HG03108 (cell line): Measurements from ENCODE around the gene SLC1A2.

ENCODE experiments used
- ATAC-seq: cut with Tn5 transposase; IDR thresholded peaks from one replicate; pipeline ENCODE4 v1.9.1; 2021; ENCODE audit warnings: moderate library complexity; ENCODE audit not compliant: unreplicated experiment

Gene SLC1A2

DNA sequence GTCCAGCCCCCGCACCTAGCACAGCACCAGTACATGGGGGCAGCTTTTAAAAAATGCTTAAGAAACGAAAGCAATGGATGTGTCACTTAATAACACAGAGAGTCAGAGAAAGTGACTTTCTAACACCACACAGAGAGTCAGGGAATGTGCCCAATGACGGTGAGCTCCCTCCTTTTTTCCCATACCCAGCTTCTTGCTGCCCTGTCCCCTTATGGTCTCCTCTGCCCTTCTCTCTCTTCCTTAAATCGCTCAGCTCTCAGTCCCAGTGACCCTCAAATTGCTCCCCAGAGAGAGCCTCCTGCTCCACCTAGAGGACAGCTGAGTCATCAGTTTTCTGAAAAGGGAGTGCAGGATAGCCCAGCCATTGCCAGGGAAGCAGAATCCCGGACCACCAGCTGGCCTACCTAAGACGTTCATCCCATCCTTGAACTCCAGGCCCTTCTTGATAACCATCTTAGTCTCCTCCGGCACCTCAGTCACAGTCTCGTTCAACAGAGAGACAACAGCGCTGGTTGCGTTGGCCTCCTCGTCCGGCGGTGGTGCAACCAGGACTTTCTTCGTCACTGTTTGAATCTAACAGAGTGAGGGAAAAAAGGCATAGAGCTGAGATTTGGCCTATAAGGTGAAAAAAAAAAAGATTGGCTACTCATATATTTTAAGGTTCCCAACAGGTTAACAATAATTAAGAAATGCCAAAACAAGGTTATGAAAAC is 113.5 kb downstream of the SLC1A2 start:
- ATAC-seq = no peak

DNA sequence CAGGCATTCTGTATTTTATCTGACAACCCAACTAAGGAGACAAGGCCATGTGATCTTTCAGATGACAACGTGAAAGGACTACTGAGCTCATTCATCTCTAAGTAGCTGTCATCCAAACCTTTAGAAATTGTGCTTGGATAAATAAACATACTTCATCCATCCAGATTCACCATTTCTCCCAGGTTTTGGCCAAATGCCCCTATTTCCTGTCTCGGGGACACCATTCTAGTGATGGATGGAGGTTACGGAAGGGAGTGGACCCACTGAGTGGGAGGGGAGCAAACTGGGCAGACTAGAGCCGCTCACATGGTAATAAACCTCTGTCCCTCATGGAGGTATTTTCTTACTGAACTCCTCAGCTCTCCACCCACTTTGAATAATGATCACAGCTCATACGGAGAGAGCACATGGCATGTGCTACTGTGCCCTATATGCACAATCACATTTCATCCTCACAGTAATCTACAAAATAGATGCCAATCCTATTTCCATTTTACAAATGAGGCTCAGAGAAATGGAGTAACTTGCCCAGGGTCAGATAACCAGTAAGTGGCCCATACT is 114.4 kb downstream of the SLC1A2 start:
- ATAC-seq = no peak

DNA sequence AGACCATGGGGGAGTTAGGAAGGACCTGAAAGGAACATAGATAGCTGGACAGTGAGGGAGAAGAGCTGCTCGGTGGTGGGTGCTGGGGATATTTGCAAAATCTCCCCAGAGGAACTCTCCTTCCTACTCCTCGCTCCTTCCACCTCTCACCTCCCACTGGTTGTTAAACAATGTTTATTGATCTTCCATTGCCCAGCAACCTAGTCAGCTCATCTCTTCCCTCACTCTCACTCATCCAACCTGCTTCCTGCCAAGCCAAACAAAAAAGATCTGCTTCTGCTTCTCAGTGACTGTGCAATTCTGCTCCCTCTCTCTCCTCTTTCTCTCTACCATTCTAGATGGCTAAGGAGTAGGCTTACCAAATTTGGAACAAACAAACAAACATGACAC is 115.0 kb downstream of the SLC1A2 start:
- ATAC-seq = no peak

DNA sequence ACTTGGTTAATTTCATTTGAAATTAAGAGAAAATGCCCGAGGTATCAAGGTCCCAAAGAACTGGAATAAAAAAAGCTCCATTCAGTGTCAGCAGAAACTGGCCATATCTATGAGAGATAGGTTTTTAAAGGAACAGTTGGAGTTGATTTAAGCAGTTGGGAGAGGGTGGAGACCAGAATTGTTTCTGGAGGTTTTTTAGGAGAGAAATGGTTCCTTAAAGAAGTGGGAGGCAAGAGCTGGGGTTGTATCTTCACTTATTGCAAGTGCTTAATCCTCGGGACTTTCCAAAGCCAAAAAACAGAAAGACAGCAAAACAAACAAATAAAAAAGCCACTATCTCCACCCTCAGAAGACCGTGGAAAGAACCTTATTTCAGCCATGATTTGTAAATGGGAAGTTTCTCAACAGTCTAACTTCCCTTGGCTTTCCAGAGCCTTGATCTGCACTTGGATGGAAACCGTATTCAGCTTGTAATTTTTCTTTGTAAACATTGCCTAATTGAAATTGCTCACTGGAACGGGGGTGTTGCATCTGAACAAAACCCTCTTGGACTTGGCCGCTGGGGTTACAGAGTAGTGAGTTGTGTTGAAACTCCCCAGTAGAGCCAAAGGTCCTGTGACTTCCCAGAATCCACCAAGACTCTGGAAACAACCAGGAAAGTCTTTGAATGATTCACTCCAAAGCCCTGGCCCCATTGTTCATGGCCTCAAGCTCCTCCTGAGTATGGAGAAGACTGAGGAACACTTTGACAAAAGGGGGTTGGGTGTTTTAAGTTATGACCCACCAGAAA is 115.6 kb downstream of the SLC1A2 start:
- no peak for ATAC-seq

DNA sequence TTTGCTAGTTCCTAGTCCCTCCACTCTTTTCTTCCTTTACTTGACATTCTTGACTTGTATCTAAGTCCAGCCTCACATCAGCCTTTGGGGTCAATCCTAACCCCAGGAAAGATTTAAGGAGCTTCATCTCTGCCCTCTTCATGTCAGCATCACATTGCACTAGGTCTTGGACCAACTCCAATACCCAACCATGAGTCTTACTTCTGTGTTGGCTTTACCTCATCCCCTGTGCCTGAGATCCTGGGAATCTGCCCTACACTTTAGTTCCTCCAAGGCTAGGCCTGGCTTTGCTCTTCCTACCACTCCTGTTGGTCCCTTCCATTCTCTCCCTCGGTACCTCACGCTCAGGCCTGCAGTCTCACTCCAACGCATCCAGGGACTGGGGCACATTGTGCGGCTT is 117.0 kb downstream of the SLC1A2 start:
- ATAC-seq = no peak

DNA sequence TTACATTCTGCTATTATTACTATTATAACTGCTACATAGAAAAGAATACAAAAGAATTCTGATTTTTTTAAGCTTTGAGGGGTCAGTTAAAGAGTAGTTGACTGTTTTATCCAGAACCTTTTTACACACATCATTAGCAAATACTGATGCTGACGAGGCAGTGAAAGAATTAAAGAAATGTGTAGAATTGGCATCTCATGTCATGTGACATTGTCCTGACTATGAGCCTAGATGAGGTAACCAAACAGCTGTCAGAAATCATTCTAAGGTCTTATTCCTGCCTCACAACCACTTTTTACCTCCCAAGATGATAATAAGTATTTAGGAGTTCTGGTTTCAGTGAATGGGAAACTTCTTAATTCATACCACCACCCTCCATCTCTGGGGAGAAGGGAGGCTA is 121.0 kb downstream of the SLC1A2 start:
- no peak for ATAC-seq

DNA sequence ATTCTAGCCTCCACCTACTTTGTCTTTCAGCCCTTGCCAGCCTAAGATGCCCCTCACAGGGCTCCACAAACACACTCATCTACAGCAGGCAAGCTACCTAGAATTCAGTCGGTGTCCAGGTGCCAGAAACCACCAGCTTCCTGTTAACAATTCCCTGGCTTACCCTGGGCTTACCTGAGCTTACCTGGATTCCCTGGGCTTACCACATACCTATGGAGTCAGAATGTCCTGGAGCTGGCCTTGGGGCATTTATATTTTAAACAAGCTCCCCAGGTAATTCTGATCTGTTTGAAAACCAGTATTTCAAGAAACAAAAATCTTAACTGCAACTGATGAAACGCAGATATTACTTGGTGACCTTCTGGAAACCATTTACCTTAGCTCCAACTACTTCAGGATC is 123.6 kb downstream of the SLC1A2 start:
- ATAC-seq = no peak

DNA sequence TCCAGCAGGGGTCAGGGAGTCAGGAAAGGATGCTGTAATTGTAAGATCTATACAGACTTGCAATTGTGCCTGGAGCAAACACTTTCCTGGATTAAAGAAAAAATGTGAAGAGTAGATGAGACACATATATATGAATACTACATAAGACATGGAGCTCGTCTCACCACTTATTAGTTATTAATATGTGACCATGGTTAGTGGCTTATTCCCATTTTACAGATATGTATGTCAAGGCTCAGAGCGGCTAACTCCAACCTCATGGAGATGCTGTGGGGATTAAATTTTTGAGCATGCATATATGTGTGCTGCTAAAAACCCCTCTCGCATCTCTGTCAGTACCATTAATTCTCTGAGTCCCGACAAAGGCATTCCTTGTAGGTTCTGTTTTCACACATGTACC is 125.7 kb downstream of the SLC1A2 start:
- no peak for ATAC-seq

DNA sequence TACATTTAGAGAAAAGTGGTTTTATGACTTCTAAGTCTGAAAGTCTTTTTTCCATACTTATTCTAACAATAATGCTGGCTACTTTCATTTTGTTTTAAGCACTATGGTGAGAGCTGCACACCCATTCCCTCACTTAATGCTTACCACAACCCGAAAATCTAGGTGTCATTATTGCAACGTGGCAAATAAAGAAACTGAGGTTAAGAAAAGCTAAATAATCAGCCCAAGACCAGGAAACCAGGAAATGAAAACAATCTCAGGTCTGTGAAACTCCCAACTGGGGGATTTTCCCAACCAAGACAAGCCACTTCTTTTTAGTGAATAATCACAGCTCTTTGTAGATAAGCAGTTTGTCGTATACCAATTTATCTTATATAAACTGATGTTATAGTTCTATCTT is 126.3 kb downstream of the SLC1A2 start:
- no peak for ATAC-seq

DNA sequence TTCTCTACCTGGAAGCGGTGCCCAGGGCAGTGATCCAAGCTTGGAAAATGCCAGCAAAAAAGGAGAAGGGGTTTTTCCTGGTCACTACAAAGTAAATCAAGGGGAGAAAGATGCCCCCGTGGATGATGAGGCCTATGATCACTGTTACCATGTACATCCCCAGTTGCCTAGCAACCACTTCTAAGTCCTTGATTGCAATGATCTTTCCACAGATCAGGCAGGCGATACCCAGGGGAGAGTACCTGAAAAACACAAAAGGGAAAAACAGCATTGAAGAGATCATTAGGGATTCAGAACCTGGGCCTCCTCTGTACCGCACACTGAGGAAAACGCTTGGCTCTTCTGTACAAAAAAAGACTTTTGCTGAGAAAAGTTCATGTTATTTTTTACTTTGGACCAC is 127.1 kb downstream of the SLC1A2 start:
- ATAC-seq = no peak

DNA sequence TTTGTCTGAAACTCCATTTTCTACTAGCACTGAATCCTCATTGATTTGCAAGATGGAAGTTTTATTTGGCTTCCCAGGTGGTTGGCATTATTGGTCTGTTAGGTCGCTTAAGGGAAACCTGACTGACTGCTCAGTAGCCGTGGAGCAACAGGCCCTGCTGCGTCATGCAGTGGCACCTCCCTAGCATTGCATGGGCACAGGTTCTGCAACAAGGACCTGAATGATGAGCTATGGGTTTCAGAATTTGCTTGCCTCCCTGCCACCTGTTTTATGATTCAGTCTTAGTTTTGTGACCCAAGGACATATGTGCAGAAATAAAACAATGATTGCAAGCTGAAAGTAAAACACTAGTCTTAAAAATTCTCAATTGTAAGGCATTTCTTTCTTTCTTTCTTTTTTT is 128.5 kb downstream of the SLC1A2 start:
- no peak for ATAC-seq

DNA sequence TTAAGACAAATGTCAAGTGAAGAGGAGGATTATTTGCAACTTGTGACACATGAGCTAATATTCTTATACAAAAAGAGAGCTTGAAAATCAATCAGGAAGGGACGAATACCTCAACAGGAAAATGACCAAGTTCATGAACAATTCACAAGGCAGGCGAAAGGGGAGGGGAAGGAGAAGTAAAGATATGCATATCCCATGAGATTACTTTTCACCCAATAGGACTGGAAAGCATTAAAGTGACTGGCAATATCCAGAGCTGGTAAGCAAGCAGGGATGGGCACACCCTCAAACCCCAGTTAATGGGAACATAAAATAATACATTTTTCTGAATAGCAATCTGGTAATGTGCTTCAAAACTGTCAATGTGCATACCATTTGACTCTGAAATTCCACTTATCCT is 129.5 kb downstream of the SLC1A2 start:
- no peak for ATAC-seq

DNA sequence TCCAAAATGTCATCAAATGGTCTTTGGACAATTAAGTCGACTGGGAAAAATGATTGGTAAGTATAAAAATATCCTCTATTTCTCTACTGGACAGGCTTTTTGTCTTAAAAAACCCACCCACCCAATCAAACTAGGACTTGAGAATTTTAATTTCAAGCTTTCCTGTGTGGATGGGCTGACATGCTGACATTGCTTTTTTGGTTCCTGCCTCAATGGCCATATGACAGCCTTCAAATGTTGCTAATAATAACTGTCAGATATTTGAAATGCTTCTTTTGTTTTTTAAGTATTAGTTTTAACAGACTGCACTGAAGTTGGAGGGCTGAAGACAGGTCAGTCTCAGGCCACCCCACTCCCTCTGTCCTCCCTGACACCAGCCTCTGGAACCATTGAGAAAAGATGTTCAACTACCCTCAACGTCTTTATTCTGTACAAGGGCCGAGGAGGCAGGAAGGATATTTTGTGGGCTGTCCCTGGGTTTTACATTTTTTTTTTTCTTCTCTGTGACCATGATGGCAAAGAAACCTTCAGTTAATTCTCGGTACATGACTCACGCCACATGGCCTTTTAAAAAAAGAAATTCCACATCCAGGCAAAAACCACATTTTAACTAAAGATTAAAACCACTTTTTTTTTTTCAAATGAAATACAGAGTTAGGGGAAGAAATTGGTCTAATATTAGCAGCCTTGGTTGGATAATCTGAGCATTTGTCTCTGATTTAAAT is 130.4 kb downstream of the SLC1A2 start:
- no peak for ATAC-seq

DNA sequence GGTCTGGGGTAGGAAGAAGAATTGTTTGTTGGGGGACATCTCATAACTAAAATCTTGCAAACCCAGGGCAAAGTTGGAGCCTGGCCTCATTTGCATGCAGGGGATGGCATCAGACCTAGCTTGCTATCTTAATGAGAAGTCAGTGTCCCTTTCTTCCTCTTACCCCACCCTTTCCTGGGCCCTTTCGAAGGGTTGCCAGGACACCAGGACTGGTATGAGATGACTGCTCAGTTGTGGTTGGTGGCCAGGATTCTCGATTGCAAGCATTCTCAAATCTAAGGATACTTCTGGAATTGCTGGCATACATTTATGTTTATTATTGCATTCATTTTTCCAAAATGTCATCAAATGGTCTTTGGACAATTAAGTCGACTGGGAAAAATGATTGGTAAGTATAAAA is 131.0 kb downstream of the SLC1A2 start:
- no peak for ATAC-seq

DNA sequence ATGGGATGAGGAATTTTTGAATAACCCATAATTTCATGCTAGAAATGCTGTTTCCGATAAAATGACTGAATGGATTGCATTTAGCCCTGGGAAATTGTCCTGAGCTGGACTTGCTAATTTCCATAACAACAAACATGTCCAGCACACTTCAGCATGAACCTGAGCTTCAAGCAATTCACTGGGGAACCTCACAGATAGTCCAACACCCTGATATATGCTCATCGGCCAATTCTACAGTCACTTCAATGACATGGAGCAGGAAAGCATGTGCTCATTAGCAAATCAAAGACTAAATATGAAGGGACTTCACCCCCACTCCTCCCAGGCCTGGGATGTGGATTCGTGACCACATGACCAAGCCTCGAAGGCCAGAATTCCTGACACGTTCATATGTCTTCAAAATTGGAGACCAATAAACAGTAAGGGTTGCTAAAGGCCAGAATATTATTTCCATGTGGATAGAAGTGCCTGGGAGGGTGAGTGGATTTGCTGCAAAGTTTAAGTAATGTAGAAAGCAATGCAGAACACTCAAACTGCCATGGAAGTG is 131.9 kb downstream of the SLC1A2 start:
- no peak for ATAC-seq

DNA sequence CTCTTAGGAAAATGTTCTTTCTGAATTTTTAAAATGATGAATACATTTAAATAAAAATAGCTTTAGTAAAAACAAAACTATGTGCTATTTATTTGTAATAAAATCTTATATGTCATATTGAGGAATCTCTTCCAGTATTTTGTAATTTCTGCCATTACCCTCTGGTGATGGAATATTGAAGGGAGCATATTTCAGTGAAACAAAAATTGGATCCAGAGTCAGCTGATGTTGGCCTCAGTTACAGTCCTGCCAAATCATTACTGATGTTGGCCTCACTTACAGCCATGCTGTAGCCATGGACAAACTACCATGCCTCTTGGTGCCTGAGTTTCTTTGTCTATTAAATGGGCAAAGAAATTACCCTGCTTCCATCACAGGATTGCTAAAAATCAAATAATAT is 133.2 kb downstream of the SLC1A2 start:
- no peak for ATAC-seq

DNA sequence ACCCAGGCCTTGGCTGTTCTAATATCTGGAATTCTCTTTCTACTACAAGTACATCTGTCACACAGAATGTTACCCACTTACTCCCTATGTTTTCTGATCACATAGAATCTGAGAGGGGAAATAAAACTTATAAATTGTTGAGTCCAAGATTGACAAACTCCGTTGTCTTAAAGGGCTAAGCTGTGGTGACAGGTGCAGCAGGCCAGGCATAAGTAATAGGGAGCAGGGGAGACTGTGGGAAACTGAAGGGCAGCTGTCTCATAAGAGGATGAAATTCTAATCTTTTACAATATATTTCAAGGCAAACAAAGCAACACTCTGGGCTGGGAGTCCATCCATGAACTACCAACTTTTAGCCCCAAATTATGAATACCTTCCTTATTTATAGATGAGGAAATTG is 133.9 kb downstream of the SLC1A2 start:
- no peak for ATAC-seq

DNA sequence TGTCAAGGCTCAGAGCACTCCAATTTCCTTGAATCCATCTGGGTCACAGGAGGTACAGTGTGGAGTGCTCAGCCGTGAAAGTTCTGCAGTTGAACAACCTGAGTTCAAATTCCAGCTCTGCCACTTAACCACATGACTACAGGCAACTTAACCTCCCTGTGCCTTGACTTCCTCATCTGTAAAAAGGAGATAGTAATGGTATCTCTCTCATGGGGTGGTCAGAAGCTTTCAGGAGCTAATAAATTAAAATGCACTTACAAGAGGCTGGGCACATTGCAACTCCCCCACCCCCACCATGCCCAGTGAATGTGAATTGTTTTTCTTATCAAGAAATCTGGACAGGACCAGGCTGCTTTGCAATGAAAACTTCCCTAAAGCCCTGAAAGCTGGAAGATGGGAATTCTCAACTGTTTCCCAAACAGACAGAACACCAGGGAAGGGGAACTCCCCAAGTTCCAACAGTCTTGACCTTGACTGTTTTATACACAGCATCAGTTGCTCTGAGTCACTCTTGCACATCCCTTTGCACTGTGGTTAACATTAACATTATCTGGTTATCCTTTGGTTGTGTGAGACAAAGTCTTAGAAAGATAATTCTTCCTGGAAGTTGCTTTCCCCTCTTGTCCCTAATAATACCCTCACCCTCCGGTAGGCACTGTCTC is 137.0 kb downstream of the SLC1A2 start:
- no peak for ATAC-seq

DNA sequence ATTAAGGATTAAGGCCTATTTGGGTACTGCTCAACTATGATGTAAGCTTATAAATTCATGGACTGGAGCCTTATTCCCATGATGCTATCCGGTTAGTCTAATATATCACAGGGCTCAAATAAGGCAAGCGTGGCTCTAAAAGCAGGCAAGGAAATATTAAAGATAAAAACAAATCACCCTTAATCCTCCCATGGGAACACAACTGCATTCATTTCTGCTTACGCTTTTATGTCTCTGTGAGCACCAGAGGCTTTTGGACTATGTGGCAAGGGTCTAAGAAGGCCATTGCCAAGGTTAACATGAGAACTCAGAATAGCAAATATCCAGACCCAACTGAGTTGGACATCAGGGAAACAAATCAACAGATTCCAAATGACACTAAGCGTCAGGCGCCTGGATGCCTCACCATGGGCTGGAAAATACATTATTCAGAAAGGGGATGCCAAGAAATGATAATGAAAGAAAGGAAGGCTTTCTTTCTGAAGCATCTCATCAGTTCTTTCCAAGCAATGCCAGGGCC is 138.1 kb downstream of the SLC1A2 start:
- ATAC-seq = no peak

DNA sequence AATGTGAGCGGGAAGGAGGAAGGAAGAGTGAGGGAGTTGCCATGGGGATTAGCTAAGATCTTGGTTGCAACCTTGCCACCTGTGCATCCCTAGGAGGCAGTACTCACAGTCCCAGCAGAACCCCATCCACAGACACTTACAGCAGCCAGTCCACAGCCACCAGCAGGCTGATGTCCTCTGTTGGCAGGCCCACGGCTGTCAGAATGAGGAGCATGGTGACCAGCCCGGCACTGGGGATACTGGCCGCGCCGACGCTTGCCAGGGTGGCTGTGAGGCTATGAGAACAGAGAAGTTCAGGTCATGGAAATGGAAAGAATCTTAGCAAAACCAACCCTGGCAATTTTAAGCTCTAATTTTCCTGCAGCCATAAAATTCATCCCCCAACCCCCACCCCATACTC is 138.6 kb downstream of the SLC1A2 start:
- ATAC-seq = no peak

DNA sequence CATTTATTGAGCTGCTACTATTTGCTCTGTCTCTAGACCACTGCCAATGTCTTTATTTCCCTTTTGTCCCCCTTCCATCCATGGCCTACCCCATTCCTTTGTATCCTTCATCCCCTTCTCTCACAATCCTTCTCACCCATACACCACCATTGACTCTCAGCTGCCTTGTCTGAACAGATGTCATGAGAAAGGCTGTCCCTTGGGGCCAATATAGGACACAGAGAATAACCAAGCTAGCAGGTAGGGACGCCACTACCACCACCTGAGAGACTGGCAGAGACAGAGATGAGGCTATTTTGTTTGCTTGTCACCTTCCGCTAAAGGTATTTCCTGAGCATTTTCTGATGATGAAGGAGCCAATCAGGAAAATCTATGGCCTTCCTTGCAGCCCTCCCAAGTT is 141.5 kb downstream of the SLC1A2 start:
- ATAC-seq = no peak
